ENCODE measurements around the gene LCA5L. TPM values are rescaled to one million over a fixed set of nuclear protein-coding genes. Genes with fewer than 3 reads are reported as not detected.
A peak's percentile ranks its signal among the peaks of the same experiment; 100 is the strongest.
"Not testable (repeated sequence)": the region's sequence is repeated elsewhere in the genome, so short reads cannot be mapped to it uniquely, and the experiment has no call there.

The LCA5L gene
- total RNA-seq, 1 experiment from 2014 or later = 2.7 TPM

DNA sequence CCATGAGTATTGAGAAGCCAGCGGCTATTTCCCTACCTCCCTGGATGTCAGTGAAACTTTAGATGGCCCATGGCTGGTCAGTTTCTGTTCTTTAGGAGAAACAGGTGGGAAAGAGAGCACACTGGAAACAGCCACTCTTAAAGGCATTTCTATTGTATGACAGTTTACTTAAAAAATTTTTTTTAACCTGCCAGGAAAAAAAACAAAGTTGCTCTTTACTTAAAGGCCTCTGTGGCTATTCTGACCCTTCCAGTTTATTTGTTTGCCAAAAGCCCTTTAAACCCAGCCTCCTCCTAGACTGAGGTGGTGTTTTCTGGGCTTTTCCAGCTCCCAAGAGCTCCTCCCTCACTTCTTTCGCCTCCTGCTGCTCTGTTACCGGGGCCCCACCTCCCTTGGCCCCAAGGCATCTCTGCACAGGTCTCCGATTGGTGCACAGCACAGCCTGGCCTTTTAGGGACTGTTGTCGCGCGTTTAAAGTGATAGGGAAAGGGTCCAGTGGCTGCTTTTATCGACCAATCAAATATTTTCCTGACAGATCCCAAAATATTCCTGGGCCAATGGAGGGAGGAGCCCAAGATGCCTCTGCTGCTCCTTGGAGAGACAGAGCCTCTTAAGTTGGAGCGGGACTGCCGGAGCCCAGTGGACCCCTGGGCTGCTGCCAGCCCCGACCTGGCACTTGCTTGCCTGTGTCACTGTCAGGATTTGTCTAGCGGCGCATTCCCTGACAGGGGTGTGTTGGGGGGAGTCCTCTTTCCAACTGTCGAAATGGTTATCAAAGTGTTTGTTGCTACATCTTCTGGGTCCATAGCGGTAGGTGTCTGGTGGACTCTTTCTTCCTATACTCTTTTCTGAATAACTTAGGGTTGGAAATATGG is 6.0 kb upstream of the LCA5L start, which contains the start of gene SH3BGR:
TSS of gene SH3BGR (plus strand) at position 639 of the 875 bp plus-strand sequence. CDS start at position 766, 127 bp downstream.
- DNase-seq (ENCODE audit: low spot score) = no peak

DNA sequence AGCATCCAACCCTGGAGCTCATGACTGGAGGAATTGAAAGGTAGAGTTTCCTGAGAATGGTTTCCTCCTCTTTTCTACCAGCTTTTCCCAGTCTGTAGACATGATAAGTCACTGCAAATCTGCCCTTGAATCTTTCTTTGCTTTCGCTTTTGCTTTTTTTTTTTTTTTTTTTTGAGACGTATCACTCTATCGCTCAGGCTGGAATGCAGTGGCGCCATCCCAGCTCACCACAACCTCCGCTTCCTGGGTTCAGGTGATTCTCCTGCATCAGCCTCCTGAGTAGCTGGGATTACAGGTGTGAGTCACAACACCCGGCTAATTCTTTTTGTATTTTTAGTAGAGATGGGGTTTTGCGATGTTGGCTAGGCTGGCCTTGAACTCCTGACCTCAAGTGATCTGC is 1.7 kb upstream of the LCA5L start:
- no peak for DNase-seq (ENCODE audit: low spot score)

DNA sequence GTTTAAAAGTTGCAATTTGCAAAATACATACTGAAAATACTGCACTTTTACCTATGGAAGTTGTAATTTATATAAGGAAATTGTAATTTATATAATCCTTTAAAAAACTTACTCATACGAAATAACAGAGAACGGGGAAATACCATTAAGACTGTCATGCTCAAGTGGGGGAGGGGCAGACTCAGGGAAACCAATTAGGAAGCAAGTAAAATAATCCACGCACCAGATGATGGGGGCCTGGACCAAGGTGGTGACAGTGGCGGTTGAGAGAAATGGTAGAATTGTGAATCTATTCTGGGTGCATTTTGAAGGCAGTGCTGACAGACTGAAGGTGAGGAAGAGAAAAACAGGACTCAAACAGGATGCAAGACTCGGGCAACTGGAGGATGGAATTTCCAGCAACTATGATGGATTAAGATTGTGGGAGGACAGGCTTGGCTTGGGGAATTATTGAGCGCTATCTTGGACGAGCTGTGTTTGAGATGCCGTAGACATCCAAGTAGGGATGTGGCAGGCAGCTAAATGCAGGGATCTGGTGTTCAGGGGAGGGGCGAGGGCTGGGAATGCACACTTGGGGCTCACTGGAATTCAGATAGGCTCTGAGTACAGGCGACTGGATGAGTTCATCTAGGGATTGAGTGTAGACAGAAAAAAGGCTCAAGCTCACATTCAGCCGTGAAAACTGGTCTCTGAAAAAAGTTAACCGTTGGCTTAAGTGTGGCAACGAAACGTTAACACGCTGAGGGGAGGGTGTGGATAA is 977 bp downstream of the LCA5L start:
- peak; percentile 45 for DNase-seq (ENCODE audit: low spot score)

DNA sequence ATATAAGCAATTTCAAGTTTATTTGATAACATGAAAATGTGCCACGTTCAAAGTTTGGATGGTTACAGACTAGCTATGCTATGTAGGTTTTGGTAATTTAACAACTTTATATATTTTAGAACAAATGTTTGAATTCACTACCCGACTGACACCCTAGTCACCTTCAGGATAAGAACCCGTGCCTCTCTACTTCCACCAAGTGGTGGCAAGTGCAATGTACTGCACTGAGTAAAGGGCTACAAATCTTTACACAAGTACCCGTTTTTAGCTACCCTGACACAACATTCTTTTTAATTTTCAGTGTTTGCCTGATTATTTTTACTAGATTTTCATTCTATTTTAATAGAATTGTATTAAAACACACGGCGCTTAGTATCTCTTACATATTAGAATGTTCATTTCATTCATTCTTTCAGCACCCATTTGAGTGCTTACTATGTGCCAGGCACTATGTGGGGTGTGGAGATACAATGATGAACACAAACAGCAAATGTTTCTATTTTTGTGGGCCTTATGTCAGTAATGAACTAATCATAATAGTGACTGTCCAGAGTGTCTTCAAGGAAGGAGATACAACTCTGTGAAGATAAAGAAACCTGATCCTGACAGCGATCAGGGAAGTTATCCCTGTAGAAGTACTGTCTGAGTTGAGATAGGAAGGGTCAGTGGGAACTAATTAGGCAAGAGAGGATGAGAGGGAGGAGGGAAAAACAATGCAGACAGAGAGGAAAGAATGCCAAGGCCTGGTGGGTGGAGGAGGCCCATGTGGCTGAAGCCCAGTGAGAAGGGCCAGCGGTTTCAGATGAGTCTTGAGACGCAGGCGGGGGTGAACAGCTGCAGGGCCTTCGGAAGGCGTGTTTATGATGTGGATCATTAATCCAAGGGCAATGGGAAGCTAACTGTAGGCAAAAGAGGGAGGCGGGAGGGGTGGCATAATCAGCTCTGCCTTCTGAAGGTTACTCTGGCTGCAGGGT is 3.8 kb downstream of the LCA5L start:
- peak; percentile 51 for DNase-seq (ENCODE audit: low spot score)

DNA sequence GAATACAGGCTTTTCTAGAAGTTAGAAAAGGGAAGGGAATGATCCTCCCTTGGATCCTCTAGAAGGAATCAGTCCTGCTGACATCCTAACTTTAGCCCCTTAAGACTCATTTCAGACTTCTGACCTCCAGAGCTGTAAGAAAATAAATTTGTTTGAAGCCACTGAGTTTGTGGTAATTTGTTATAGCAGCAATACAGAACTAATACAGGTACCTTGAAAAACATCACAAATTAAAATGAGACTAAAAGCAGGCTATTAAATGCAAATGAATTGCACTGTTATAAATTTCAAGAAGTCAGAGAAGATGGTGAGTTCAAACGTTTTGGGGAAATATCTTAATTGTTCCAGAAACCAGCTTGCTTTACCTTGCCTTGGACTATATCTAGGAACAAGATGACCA is 6.3 kb downstream of the LCA5L start:
- no peak for DNase-seq (ENCODE audit: low spot score)

DNA sequence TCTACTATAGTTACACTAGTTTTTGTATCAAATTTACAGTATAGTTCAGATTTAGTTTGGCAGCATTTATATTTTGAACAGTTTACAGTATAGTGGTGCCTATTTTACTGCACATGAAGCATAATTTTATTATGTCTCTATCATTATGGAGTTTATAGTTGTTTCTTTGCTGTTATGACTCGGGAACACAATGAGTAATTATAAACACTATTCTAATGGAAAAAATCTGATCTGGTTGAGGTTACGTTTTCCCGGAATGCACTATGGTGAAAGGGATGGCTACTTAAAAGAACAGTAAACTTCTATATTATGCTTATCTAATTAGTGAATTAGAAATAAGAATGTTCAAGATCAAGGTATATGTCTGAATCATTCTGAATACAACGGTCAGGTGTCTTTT is 10.6 kb downstream of the LCA5L start:
- DNase-seq (ENCODE audit: low spot score) = no peak

DNA sequence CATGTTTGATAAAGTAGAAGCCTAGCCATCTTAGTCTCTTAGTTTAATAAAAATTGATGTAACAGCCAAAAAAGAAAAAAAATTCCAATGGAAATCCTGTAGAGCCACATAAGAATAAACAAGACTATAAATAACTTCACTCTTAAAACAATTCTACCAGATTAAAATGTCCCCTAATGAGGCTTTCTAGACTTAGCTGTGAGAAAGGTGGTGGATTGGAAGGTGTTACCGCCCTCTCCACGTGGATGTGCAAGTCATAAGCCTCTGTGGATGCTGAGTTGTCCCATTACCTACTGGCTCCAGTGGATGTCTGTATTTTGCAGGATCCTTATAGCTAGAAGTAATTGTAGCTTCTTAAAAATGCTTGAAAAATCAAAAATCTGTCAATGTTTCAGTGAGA is 14.6 kb downstream of the LCA5L start:
- no peak for DNase-seq (ENCODE audit: low spot score)

DNA sequence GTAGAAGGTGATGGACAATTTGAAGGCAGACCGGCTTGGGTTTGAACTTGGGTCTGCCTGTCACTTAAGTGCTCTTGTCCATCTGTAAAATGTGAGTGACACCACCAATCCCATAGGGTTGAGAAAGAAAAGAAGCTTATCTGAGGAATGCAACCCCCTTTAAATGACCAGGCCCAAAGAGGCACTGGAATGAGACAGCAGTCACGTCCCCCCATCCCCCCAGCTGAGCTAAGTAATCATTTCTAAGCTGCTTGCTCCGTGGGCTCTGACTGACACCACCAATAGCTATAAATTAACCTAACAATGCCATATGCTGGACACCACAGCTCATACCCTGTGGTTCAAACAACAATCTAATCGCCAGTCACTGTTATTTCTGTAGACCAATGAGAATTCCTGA is 15.1 kb downstream of the LCA5L start:
- DNase-seq (ENCODE audit: low spot score) = no peak

DNA sequence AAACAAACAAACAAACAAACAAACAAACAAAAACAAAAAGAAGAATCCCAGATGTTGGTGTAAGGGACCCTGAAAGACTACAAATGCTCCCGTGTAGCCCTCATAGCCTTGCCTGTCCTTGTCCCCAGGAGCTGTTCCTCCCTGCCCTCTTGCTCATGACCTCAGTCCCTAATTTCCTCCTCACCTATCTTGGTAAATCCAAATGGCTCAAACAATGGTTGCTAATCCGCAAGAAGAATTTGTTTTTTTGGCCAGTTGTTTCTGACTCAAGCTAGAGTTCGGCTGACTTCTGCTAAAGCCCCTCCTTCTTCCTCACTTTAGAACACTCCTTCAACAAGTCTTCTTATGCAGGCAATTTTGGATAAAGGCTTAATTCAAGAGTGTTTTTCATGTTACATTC is 15.6 kb downstream of the LCA5L start:
- no peak for DNase-seq (ENCODE audit: low spot score)

DNA sequence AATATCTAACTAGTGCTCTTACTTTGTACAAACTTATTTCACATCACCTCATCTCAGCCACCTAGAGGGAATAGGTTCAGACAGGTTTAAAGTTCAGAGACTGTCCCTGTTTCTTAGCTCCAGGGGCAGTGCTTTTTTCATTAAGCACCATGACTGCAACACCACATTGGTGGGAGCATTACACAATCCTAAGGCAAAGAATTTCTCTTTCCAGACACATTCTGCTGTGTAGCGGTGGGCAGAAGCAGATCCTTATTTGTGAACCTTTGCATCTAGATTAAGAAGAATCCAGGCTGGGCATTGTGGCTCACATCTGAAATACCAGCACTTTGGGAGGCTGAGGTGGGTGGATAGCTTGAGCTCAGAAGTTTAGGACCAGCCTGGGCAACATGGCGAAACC is 16.1 kb downstream of the LCA5L start:
- DNase-seq (ENCODE audit: low spot score) = no peak

DNA sequence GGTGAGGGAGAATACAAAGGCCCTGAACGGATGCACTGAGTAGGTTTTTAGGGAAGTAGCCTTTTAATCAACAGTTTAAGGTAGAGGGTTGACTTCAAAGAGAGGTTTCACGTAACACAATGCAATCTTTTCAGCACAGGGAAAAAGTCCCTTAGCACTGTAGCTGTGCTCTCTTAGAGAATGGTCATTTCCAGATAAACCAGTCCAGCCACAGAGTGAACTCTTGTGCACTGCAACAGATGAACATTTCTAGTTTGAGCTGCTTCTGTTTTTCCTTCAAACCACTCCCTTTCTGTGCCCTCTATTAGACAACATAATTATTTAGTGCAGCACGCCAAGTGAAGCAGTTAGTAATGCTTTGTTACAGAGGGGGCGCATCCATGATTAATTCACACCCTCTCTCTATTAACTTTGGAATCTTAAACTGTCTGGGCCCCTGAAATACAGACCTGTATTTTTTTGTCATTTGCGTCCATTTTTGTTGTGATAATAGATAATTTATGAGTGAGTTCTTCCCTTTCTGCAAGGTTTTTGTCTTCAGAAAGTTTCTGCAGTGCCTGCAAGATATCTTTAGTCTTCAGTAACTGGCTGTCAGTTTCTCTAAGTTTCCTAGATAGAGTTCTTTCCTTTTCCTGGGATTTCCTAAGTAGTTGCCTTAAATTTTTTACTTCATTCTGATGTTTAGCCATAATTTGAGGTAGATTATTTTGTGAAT is 22.9 kb downstream of the LCA5L start:
- no peak for DNase-seq (ENCODE audit: low spot score)

DNA sequence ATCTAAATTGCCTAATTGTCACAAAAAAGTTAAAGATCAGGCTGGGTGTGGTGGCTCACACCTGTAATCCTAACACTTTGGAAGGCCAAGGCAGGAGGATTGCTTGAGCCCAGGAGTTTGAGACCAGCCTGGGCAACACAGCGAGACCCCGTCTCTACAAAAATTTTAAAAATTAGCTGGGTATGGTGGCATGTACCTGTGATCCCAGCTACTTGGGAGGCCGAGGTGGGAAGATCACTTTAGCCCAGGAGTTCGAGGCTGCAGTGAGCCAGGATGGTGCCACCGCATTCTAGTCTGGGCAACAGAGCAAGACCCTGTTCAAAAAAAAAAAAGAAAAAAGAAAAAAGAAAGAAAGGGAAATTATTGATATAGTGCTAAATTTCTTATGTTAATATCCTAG is 26.4 kb downstream of the LCA5L start:
- not testable (repeated sequence) for DNase-seq (ENCODE audit: low spot score)

DNA sequence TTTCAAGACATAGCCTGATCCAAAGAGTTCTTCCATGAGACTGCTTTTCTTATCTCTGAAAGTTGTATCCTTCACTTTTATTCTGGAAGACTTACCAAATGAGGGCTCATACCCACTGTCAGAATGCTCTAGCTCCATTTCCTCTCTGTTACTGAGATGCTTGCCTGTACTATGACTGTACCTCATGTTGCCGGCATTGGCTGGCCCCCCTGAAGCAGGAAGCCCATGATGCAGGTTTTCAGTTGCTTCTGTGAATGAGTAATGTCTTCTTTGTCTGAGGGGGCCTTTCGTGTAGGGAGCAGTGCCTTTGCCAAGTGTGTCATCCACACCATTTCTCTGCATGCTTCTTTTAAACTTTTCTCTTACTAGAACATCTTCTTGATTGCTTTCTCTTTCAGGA is 39.5 kb downstream of the LCA5L start:
- DNase-seq (ENCODE audit: low spot score) = no peak

DNA sequence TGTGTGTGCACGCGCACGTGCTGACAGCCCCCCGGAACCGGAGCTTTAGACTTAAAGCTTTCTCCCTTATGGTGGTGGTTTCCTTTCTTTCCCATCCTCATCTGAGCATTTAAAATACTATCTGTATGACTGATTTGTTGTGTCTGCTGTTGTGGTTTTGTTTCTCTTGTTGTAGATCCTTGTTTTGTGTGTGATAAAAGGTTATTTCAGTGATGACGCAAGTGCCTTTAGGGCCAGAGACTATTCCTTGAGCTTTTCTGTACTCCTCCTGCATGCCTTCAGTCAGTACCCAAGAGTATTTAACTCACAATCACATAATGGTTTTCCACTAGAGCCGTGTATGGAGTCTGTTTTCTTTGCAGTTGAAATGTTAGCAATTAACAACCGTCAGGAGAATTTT is 45.4 kb downstream of the LCA5L start:
- no peak for DNase-seq (ENCODE audit: low spot score)

DNA sequence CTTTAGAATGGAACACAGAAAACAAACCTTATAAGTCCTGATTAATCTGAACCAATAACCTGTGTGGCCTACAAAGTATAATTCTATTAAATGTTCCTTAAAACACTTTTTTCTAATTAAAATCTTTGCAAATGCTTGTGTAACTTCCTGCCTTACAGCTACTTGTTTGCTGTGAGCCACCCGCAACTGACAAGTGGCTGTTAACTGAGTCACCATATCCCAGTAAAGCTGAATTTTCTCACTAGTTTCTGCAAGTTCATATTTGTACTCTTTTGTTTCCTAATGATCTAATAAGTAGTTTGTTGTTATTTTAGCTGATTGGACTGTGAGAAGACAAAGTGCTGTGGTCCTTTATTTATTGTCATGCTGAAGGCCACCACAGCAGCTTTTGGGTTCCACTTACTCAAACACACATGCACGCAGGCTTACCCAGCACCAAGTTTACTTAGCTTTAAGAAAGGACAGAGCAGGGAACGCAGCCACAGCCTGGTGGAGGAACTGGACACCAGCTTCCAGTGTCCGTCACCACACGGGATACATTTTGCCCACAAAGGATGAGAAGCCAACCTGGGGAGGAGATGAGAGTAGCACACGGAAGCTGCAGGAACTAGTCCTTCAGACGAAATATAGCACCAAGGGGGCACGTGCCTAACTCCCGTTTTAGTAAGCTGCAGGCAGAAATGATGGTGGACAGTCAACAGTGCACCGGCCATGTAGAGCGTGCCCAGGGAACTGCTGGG is 47.8 kb downstream of the LCA5L start:
- DNase-seq (ENCODE audit: low spot score) = no peak

DNA sequence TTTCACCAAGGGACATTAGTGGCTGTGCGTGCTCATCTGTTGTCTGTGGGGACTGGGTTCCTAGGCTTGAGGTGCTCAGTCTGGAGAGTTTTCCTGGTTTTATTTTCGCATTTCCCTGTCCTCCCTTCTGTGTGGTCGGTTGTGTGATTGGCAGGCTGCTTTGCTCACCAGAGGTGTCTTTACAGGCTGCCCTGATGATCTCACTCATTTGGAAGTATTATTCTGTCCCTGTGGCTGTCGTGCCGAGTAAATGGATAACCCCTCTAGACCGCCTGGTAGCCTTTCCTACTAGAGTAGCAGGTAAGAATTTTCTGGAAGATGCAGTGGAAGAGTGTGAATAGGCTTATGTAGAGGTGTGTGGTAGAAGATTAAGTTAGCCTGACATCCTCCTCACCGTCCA is 52.6 kb downstream of the LCA5L start:
- no peak for DNase-seq (ENCODE audit: low spot score)

DNA sequence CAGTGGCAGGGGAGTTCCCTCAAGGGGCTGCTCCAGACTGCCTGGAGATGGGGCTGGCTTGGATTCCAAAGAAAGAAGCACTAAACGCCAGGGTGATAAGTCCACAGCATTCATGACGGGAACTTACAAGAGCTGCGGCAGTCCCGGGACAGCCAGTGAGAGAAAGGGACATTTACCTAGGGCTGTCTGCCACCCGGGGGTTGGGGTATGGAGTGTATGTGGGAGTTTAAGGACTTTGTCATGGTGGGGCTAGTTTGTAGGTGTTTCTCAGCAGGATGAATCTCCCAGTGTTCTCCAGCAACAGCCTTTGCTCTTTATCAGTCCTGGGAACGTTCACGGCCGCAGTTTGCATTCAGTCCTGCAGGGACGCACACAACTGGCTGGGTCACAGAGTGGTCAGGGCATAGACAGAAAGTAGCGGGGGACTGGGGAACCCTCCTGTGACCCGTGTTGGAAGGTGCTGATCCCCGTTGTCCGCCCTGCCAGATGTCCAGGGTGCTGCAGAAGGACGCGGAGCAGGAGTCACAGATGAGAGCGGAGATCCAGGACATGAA is 55.3 kb downstream of the LCA5L start:
- DNase-seq (ENCODE audit: low spot score) = no peak

DNA sequence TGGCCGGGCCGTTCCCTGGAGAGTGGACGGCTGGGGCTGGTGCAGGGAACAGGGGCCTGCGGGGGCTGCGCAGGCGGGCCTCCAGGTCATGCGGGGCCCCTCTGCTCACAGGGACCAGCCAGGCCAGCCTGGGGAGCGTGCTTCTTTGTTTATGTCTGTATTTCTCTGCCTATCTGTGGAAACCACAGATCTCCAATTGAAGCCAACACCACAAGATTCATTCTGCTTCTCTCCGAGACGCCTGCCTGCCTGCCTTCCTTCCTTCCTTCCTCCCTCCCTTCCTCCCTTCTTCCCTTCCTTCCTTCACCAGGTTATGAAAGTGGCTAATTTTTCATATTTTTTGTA is 56.8 kb downstream of the LCA5L start:
- no peak for DNase-seq (ENCODE audit: low spot score)

DNA sequence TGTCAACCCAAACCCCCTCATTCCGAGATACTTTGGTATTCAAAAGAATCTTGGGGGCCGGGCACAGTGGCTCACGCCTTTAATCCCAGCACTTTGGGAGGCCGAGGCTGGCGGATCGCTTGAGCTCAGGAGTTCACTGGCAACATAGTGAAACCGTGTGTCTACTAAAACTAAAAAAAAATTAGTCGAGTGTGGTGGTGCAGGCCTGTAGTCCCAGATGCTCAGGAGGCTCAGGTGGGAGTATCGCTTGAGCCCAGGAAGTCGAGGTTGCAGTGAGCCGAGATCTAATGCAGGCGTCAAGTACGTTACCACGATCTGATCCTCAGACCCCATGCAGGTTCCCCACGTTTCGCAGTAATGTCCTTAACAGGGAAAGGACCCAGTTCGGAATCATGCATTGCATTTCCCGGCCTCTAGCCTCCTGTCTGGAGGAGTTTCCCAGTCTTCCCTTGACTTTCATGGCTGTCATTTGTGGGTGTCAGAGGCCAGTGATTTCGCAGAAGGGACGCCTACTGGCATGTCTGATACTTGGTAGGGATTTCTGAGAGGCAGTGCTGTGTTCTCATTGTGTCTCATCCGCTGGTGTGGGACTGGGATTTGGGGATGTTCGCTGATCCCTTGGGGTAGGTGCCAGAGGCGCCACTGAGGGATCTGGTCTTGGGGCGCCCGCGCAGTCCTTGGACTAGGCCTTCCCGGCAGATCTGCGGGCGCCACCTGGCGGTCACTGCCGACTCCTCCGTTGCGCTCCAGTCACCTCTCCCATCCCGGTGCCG is 57.4 kb downstream of the LCA5L start:
- peak; percentile 84 for DNase-seq (ENCODE audit: low spot score)

Data from A172 (cell line).